Mesangial cell (primary cell): Measurements from ENCODE around the gene OR52E4. TPM values are rescaled to one million over a fixed set of nuclear protein-coding genes. Genes with fewer than 3 reads are reported as not detected.

ENCODE experiments used
- total RNA-seq: library from RNA; depleted of rRNA; stranded (reverse); fragments of >200 nt; gene quantifications from 2 replicates; pipeline ENCODE4 v1.2.3, GENCODE V29; 2015

Gene OR52E4
- total RNA-seq = not detected in 2 replicates

DNA sequence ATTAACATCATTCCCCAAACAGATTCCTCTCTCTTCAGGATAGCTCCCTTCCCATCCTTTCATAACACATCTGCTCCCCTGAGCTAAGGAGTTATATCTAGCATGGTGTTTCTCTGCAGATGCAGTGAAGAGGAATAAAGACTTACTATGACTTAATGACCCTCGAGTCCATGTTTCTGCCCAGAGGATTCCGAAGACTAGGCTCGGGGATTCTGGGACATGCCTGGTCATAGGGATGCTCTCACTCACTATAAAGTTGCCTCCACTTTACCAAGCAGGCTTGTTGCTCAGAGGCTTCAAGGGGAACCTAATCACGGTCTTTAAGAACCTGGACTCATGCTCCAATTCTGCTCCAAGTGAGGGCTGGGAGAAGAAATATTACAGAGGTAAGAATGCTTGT is at the start of gene OR52E4:
Gene OR52E4 (plus strand): TSS at position 301 of the 400 bp plus-strand sequence. CDS start 3,664 bp downstream, outside the sequence.

GRCh38 chr11:5841797-5842196 is 38.6 kb upstream of the OR52E4 start, which contains the start of gene OR52E6:
OR52E6 (minus strand) TSS chr11:5841897; CDS start chr11:5841897, 0 bp downstream.

GRCh38 chr11:5857590-5857989 is 22.8 kb upstream of the OR52E4 start, which contains the start of gene OR52E8:
OR52E8 (minus strand) TSS chr11:5857690; CDS start chr11:5857690, 0 bp downstream.

DNA sequence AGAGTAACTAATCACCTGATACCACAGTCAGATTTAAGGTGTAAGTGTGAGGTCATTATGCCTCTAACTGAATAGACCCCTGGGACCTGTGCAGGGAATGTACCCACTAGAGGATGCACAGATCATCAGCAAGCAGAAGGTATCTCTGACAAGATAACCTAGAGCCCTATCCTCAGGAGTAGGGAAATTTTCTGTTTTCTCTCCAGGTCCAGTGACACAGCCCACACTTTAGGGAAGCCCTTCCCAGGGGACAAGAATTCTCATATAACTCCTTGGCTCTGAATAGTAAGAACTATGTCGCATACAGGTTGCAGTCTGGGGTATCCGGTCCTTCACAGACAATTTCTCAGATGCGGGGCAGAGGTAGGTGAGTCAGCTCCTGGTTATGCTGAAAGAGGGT is 12.5 kb downstream of the OR52E4 start, which contains the start of gene OR52E5:
Gene OR52E5 (plus strand): TSS at position 301 of the 400 bp plus-strand sequence. CDS start 7,569 bp downstream, outside the sequence.

Other genes starting within 250 kb of the OR52E4 start
- 16.5 and 23.2 TPM in 2 replicates for gene TRIM5, start 195.6 kb upstream of the OR52E4 start, total RNA-seq
- 5.1 and 8.6 TPM in 2 replicates for gene TRIM22, start 190.8 kb upstream of the OR52E4 start, total RNA-seq
- gene OR56B1, start 144.2 kb upstream of the OR52E4 start, total RNA-seq = not detected in 2 replicates
- not detected in 2 replicates for gene OR52N4, start 126.4 kb upstream of the OR52E4 start, total RNA-seq
- gene OR52N5, start 97.3 kb upstream of the OR52E4 start, total RNA-seq = not detected in 2 replicates
- gene OR52N1, start 89.4 kb upstream of the OR52E4 start, total RNA-seq = not detected in 2 replicates
- gene OR52N2, start 71.7 kb upstream of the OR52E4 start, total RNA-seq = not detected in 2 replicates
- gene OR52E6, start 38.7 kb upstream of the OR52E4 start, total RNA-seq = not detected in 2 replicates
- not detected in 2 replicates for gene OR52E8, start 22.9 kb upstream of the OR52E4 start, total RNA-seq
- gene OR52E5, start 12.6 kb downstream of the OR52E4 start, total RNA-seq = not detected in 2 replicates
- not detected in 2 replicates for gene OR56A3, start 61.6 kb downstream of the OR52E4 start, total RNA-seq
- gene OR56A5, start 87.9 kb downstream of the OR52E4 start, total RNA-seq = not detected in 2 replicates
- not detected in 2 replicates for gene OR52L1, start 106.4 kb downstream of the OR52E4 start, total RNA-seq
- gene OR56A4, start 126.3 kb downstream of the OR52E4 start, total RNA-seq = not detected in 2 replicates
- gene OR56A1, start 150.1 kb downstream of the OR52E4 start, total RNA-seq = not detected in 2 replicates
- not detected in 2 replicates for gene OR56B4, start 227.1 kb downstream of the OR52E4 start, total RNA-seq